ENCODE results near the gene TAS2R20. TPM values are rescaled to one million over a fixed set of nuclear protein-coding genes. Genes with fewer than 3 reads are reported as not detected.
A peak's percentile ranks its signal among the peaks of the same experiment; 100 is the strongest.

The TAS2R20 gene
- total RNA-seq, 1 donor from 2014 or later: 4.0 TPM

DNA sequence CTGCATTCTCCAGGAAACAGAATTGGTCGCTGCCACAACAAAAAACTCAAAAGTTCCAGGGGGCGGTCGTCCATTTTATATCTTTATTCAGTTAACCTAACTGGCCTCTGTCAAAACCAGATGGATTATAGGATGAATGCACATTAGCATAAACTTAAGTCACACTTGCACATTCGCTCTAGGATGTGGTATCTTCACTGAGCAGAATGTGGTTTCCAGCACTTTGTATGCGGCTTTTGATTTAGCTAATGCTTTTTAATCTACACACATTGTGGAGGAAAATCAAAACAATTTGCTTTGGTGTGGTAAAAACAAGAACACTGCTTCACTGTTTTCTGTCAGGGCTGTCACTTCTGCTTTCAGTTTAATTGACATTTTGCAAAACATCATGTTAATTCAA lies 15.9 kb downstream of the TAS2R20 start:
- H3K4me3 Mint-ChIP-seq (ENCODE audit: low read depth): no peak overlapping the region
- peaks cover 5% of the 10 kb centered on the region for H3K36me3 Mint-ChIP-seq (ENCODE audit: insufficient read depth)
- no peak for DNase-seq (ENCODE audit: low spot score, unreplicated experiment)
- H3K4me1 Mint-ChIP-seq (ENCODE audit: low read depth): peaks cover 17% of the 10 kb centered on the region
- H3K9me3 Mint-ChIP-seq (ENCODE audit: low read depth): peaks cover 5% of the 10 kb centered on the region
- TF ChIP-seq, protein P1, sequence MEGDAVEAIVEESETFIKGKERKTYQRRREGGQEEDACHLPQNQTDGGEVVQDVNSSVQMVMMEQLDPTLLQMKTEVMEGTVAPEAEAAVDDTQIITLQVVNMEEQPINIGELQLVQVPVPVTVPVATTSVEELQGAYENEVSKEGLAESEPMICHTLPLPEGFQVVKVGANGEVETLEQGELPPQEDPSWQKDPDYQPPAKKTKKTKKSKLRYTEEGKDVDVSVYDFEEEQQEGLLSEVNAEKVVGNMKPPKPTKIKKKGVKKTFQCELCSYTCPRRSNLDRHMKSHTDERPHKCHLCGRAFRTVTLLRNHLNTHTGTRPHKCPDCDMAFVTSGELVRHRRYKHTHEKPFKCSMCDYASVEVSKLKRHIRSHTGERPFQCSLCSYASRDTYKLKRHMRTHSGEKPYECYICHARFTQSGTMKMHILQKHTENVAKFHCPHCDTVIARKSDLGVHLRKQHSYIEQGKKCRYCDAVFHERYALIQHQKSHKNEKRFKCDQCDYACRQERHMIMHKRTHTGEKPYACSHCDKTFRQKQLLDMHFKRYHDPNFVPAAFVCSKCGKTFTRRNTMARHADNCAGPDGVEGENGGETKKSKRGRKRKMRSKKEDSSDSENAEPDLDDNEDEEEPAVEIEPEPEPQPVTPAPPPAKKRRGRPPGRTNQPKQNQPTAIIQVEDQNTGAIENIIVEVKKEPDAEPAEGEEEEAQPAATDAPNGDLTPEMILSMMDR (IDR thresholded peaks at IDR 0.05; ENCODE audit: unreplicated experiment): no peak
- H3K27me3 Mint-ChIP-seq: no peaks in the 10 kb centered on the region
- no peak overlapping the region for H3K27ac Mint-ChIP-seq

- Mint-ChIP-seq H3K4me1 (ENCODE audit: low read depth) (peaks cover 13% of the 10 kb centered on the region), H3K4me3 (ENCODE audit: low read depth) (no peak overlapping the region), H3K27me3 (no peaks in the 10 kb centered on the region), H3K36me3 (ENCODE audit: insufficient read depth) (peaks cover 5% of the 10 kb centered on the region), H3K27ac (no peak overlapping the region), H3K9me3 (ENCODE audit: low read depth) (peaks cover 15% of the 10 kb centered on the region)
- TF ChIP-seq, protein P1 (IDR thresholded peaks at IDR 0.05; ENCODE audit: unreplicated experiment): no peak
- DNase-seq (ENCODE audit: low spot score, unreplicated experiment): no peak
Measured at GRCh38 chr12:10974965-10975364, 23.1 kb downstream of the TAS2R20 start.

GRCh38 chr12:10968765-10969456 lies 29.2 kb downstream of the TAS2R20 start:
- Mint-ChIP-seq H3K27me3 (no peaks in the 10 kb centered on the region), H3K4me1 (ENCODE audit: low read depth) (peaks cover 5% of the 10 kb centered on the region), H3K9me3 (ENCODE audit: low read depth) (peaks cover 3% of the 10 kb centered on the region), H3K27ac (peak overlapping the region; percentile 17), H3K36me3 (ENCODE audit: insufficient read depth) (peaks cover 16% of the 10 kb centered on the region), H3K4me3 (ENCODE audit: low read depth) (no peak overlapping the region)
- DNase-seq (ENCODE audit: low spot score, unreplicated experiment): no peak
- TF ChIP-seq, protein P1 (IDR thresholded peaks at IDR 0.05; ENCODE audit: unreplicated experiment): no peak

DNA sequence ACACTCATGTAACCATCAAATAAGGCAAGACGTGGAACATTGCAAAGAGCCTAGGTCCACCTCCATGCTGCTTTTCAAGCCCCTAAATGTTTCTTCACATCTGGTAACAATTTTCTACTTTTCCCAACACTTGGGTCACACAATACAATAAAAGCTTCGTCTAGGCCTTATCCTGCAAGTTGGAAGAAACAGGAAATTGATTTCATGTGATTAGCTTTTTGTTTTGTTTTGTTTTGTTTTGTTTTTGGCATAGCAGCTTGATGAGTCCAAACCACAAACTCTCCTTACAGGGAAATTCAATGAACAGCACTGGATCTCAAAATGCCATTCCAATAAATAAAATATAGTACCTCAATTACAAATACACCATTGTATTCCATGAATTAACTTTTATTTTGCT lies 30.7 kb downstream of the TAS2R20 start:
- Mint-ChIP-seq H3K27ac (no peak overlapping the region), H3K27me3 (no peaks in the 10 kb centered on the region), H3K9me3 (ENCODE audit: low read depth) (peaks cover 9% of the 10 kb centered on the region), H3K36me3 (ENCODE audit: insufficient read depth) (peaks cover 21% of the 10 kb centered on the region), H3K4me3 (ENCODE audit: low read depth) (no peak overlapping the region), H3K4me1 (ENCODE audit: low read depth) (peaks cover 5% of the 10 kb centered on the region)
- TF ChIP-seq, protein P1 (IDR thresholded peaks at IDR 0.05; ENCODE audit: unreplicated experiment): no peak
- DNase-seq (ENCODE audit: low spot score, unreplicated experiment): no peak

GRCh38 chr12:10966314-10966713 lies 31.8 kb downstream of the TAS2R20 start:
- TF ChIP-seq, protein P1 (IDR thresholded peaks at IDR 0.05; ENCODE audit: unreplicated experiment): no peak
- H3K9me3 Mint-ChIP-seq (ENCODE audit: low read depth): peaks cover 9% of the 10 kb centered on the region
- H3K36me3 Mint-ChIP-seq (ENCODE audit: insufficient read depth): peaks cover 26% of the 10 kb centered on the region
- H3K4me3 Mint-ChIP-seq (ENCODE audit: low read depth): no peak overlapping the region
- H3K27ac Mint-ChIP-seq: no peak overlapping the region
- DNase-seq (ENCODE audit: low spot score, unreplicated experiment): no peak
- H3K27me3 Mint-ChIP-seq: no peaks in the 10 kb centered on the region
- H3K4me1 Mint-ChIP-seq (ENCODE audit: low read depth): peaks cover 5% of the 10 kb centered on the region
